GM06990 (cell line): ENCODE data around the gene FAM162A.

ENCODE experiments used
- DNase-seq: peaks from one replicate; pipeline ENCODE4 v3.0.0-alpha.2; 2011; ENCODE audit not compliant: insufficient read length; ENCODE audit errors: extremely low read depth
- H3K27me3 ChIP-seq: replicated peaks from 2 replicates; pipeline ENCODE4 v1.6.0; 2011; ENCODE audit warnings: low read length; ENCODE audit not compliant: control insufficient read depth, insufficient read depth
- H3K36me3 ChIP-seq: 2 replicates; pipeline ENCODE4 v1.5.1; 2011; ENCODE audit warnings: low read length; ENCODE audit not compliant: control insufficient read depth, insufficient read depth
- H3K4me3 ChIP-seq: replicated peaks from 2 replicates; pipeline ENCODE4 v1.5.1; 2011; ENCODE audit warnings: low read depth, mild to moderate bottlenecking, control low read depth, low read length
- CTCF ChIP-seq: IDR thresholded peaks from 2 replicates; pipeline ENCODE4 v1.5.1; 2011; ENCODE audit warnings: low read length, control low read depth, mild to moderate bottlenecking, inconsistent platforms; ENCODE audit not compliant: insufficient read depth, poor library complexity, severe bottlenecking

Gene FAM162A

GRCh38 chr3:122389892-122390291 is 5.9 kb downstream of the FAM162A start:
- Histone ChIP-seq H3K4me3 (no peak overlapping the region), H3K27me3 (no peaks in the 10 kb centered on the region), H3K36me3 (no peaks in the 10 kb centered on the region)
- TF ChIP-seq CTCF, result no peak
- DNase-seq, result no peak

- Histone ChIP-seq H3K27me3 (no peaks in the 10 kb centered on the region), H3K36me3 (no peaks in the 10 kb centered on the region), H3K4me3 (no peak overlapping the region)
- no peak for TF ChIP-seq CTCF
- DNase-seq, result no peak
Observed at GRCh38 chr3:122390665-122391064, 6.7 kb downstream of the FAM162A start.

GRCh38 chr3:122391681-122392446 is 7.9 kb downstream of the FAM162A start:
- Histone ChIP-seq H3K4me3 (no peak overlapping the region), H3K36me3 (no peaks in the 10 kb centered on the region), H3K27me3 (no peaks in the 10 kb centered on the region)
- TF ChIP-seq CTCF, result no peak
- DNase-seq, result no peak

GRCh38 chr3:122392868-122393844 is 9.2 kb downstream of the FAM162A start:
- TF ChIP-seq CTCF, result peak; percentile 59
- DNase-seq, result no peak
- H3K4me3 ChIP-seq, result no peak overlapping the region

GRCh38 chr3:122394173-122394572 is 10.2 kb downstream of the FAM162A start:
- no peaks in the 10 kb centered on the region for H3K27me3 ChIP-seq
- H3K36me3 ChIP-seq, result no peaks in the 10 kb centered on the region
- H3K4me3 ChIP-seq, result no peak overlapping the region
- TF ChIP-seq CTCF, result no peak
- no peak for DNase-seq

More at GRCh38 chr3:122392868-122393844, 9.2 kb downstream of the FAM162A start:
- no peaks in the 10 kb centered on the region for H3K27me3 ChIP-seq
- no peaks in the 10 kb centered on the region for H3K36me3 ChIP-seq
